Measurements from ENCODE around the gene STAT5A. TPM values are rescaled to one million over a fixed set of nuclear protein-coding genes. Genes with fewer than 3 reads are reported as not detected.
A peak's percentile ranks its signal among the peaks of the same experiment; 100 is the strongest.
"Not testable (repeated sequence)": the region's sequence is repeated elsewhere in the genome, so short reads cannot be mapped to it uniquely, and the experiment has no call there.

The STAT5A gene
- 1 to 10 TPM; 5.7 to 6.8 (median 6.4) TPM for polyA plus RNA-seq (ENCODE audit: insufficient read length in 4 of 4)

DNA sequence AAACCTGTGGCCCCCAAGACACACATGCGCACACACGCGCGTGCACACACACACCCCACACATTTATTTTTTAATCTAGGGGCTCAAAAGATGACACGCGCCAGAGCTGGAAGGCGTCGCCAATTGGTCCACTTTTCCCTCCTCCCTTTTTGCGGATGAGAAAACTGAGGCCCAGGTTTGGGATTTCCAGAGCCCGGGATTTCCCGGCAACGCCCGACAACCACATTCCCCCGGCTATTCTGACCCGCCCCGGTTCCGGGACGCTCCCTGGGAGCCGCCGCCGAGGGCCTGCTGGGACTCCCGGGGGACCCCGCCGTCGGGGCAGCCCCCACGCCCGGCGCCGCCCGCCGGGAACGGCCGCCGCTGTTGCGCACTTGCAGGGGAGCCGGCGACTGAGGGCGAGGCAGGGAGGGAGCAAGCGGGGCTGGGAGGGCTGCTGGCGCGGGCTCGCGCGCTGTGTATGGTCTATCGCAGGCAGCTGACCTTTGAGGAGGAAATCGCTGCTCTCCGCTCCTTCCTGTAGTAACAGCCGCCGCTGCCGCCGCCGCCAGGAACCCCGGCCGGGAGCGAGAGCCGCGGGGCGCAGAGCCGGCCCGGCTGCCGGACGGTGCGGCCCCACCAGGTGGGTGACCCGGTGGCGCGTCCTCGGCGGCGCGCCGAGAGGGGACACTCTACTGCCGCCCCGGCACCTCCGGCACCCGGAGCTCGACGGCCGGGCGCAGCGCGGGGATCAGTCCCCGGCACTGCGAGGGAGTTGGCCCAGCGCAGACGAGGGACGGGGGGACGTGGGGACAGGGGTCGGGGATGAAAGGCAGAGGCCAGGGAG lies at the start of gene STAT5A:
Gene STAT5A, plus strand, starts transcription at position 522 of the 826 bp plus-strand sequence. CDS start 914 bp downstream, outside the sequence.
- peak in 1 of 4 donors; percentile 50 for DNase-seq (ENCODE audit: low read depth in 4 of 4, low spot score in 3 of 4)

DNA sequence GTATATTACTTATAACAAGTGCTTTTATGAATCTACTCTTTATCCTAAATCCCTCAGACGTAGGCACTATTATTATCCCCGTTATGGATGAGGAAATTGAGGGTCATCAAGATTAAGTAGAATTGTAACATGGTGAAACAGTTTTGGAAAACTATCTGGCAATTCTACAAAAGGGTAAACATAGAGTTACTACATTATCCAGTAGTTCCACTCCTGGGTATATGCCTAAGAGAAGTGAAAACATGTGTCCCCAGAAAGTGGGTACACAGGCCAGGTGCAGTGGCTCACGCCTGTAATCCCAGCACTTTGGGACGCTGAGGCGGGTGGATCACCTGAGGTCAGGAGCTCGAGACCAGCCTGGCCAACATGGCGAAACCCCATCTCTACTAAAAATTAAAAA lies 48.7 kb upstream of the STAT5A start:
- DNase-seq (ENCODE audit: low read depth in 4 of 4, low spot score in 3 of 4) = not testable (repeated sequence)

DNA sequence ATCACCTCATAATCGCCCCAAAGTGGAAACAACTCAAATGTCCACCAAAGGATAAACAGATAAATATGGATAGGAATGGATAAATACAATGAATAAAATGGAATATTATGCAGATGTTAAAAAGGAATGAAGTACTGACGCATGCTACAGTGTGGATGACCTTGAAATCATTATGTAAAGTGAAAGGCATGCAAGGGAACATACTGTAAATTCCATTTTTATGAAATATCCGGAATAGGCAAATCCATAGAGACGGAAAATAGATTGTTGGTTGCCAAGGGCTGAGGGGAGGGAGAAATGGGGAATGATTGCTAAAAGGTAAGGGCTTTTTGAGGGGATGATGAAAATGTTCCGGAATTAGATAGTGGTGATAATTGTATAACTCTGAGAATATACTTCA lies 48.1 kb upstream of the STAT5A start:
- no peak for DNase-seq (ENCODE audit: low read depth in 4 of 4, low spot score in 3 of 4)

DNA sequence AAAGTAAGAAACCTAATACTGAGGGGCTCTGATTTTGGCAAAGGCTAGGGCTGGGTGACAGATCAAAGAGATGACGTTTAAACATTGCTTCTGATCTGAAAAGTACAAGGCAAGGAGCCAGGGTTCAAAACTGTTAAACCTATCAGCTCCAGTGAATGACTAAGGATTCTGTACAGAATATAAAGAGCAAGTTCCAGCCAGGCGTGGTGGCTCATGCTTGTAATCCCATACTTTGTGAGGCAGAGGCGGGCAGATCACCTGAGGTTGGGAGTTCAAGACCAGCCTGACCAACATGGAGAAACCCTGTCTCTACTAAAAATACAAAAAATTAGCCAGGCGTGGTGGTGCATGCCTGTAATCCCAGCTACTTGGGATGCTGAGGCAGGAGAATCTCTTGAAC lies 47.4 kb upstream of the STAT5A start:
- not testable (repeated sequence) for DNase-seq (ENCODE audit: low read depth in 4 of 4, low spot score in 3 of 4)

DNA sequence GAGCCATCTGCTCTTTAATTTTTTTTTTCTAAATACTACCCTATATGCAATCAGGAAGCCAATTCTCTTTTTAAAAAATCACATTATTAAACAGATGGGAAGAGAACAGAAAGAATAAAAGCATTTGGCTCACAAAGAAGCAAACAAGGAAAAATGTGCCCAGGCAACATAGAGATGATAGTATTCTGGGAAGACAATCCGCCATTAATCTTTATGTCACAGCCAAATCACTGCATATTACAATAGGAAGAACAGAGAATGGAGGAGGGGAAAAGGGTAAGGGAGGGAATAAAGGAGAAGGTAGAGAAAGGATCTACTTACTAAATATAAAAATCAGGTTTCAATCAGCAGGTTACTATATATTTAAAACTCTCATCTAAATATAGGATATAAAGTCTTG lies 46.4 kb upstream of the STAT5A start:
- no peak for DNase-seq (ENCODE audit: low read depth in 4 of 4, low spot score in 3 of 4)

DNA sequence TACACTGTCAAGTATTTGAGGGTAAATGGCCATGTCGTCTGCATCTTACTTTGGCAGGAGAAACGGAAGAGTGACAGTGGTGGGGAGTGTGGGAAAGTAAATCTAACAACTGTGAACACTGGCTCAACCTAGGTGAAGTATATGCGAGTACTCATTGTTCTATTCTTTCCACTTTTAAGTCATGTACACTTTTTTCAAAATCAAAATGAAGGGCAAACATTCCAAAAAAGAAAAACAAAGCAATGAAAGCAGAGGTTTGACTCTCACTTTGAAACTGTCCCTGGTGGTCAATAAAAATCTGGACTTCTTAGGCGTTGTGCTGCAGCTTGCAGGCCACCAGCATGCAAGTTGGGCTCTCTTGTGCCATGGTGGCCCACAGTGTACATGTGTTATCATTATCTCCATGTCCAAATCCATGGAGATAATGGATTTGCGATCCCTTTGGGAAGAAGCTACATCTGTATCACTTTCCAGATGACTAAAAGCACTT lies 44.8 kb upstream of the STAT5A start:
- DNase-seq (ENCODE audit: low read depth in 4 of 4, low spot score in 3 of 4) = no peak

DNA sequence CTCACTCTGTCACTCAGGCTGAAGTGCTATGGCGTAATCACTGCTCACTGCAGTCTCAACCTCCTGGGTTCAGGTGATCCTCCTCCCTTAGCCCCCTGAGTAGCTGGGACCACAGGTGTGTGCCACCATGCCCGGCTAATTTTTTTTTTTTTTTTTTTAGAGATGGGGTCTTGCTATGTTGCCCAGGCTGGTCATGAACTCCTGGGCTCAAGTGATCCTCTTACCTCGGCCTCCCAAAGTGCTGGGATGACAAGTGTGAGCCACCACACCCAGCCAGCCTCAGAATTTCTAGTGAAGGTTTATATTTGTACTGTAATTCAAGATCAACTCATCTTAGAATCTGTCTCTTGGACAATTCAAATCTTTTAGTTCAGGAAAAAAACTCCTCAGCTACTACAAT lies 44.2 kb upstream of the STAT5A start:
- DNase-seq (ENCODE audit: low read depth in 4 of 4, low spot score in 3 of 4) = not testable (repeated sequence)

DNA sequence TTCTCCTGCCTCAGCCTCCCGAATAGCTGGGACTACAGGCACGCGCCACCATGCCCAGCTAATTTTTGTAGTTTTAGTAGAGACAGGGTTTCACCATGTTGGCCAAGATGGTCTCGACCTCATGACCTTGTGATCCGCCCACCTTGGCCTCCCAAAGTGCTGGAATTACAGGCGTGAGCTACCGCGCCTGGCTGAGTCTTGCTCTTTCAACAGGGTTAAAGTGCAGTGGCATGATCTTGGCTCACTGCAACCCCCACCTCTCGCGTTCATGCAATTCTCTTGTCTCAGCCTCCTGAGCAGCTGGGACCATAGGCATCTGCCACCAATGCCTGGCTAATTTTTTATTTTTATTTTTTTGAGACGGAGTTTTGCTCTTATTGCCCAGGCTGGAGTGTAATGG lies 43.1 kb upstream of the STAT5A start:
- DNase-seq (ENCODE audit: low read depth in 4 of 4, low spot score in 3 of 4) = not testable (repeated sequence)

DNA sequence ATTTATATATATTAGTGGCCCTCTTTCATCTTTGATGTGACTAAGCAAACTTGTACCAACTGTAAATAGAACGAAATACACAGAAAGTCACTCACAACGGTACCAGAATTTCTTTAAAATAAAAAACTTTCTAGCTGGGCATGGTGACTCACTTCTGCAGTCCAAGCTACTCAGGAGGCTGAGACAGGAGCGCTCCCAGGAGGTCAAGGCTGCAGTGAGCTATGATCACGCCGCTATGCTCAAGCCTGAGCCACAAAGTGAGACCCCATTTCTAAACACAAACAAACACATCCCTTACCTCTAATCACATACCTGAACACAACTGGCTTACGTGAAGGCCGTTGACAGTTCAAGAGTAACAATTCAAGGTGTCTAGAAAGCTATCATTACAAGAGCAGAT lies 41.8 kb upstream of the STAT5A start:
- no peak for DNase-seq (ENCODE audit: low read depth in 4 of 4, low spot score in 3 of 4)

DNA sequence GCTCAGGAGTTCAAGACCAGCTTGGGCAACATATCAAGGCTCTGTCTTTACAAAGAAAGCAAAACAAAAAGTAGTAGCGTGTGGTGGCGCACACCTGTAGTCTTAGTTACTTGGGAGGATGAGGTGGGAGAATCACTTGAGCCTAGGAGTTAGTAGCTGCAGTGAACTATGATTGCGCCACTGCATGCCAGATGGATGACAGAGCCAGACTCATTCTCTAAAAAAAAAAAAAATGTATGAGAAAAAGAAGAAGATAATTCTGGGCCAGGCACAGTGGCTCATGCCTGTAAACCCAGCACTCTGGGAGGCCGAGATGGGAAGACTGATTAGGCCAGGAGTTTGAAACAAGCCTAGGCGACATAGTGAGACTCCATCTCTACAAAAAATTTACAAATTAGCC lies 40.6 kb upstream of the STAT5A start:
- no peak for DNase-seq (ENCODE audit: low read depth in 4 of 4, low spot score in 3 of 4)

DNA sequence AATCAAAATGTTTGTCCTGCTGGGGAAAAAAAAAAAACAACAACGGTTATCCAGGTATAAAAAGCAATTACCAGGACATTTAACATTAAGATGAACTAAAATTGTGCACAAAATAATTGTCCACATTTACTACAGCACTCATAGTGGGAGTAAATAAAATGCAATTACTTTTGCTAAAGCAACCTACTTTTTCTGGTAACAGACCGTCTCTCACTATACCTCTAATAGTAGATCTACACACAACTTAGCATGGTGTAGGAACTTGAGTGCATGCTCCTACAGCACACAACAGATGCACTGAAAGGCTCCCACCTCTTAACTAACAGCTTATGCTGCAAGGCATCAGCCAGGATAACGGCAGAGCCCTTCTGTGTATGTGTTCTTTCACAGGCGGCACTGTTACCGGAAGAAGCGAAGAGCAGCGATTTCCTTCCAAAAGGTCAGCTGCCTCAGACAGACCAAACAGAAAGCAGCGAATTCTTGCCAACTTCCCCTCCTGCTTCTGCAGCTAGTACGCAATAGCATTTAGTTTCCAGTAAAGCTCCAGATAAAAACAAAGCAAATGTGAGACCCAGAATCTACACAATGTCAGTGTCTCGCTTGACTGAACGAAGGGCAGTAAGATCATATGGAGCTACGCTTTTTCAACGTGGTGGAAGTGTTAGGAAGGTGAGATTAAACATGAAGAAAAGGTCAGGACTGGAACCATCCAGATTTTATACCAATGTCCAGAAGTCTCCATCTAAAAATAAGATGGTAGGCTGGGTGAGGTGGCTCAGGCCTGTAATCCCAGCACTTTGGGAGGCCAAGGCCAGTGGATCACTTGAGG lies 39.7 kb upstream of the STAT5A start:
- peak in 3 of 4 donors; percentile 15 to 54 (median 44) for DNase-seq (ENCODE audit: low read depth in 4 of 4, low spot score in 3 of 4)

DNA sequence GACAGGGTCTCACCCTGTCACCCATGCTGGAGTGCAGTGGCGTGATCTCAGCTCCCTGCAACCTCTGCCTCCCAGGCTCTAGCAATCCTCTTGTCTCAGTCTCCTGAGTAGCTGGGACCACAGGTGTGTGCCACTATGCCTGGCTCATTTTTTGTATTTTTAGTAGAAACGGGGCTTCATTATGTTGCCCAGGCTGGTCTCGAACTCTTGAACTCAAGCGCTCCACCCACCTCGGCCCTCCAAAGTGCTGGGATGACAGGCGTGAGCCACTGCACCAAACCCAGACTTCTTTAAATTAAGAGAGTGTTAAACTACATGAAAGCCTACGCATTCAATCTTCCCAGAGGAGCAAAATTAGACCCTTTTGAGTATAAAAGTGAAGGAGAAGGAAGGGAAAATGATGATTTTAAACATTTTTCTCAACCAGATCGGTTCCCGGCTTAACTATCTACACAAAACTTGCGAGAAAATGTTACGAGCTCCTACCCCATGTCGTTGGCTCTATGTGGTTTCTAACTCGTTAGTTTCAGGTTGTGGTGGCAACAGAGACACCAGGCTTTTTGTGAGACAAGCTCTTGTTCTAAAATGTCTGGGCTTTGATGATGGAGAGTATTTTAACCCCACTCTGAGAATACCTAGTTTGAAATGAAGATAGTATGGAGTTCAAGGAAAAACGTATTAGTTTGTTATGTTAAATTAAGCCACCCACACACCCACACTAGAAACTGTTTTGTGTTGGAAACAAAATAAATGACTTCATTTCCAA lies 38.4 kb upstream of the STAT5A start:
- no peak for DNase-seq (ENCODE audit: low read depth in 4 of 4, low spot score in 3 of 4)

DNA sequence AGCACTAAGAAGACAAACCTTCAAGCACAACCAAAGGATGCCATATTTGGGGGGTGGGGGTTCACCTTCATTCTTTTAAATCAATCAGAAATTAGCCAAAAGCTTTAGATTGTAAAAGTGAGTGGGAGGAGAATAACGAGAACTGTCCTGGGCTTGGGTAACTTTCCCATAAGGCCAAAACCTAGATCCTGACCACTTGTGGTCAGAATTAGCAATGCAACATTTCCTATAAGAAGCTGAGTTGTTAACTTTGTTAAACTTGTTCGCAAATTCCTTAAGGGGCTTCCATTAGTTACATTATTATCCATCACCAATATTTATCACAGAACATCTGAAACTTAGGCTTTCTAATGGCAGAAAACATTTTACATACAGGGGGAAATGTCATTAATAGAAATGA lies 37.2 kb upstream of the STAT5A start:
- no peak for DNase-seq (ENCODE audit: low read depth in 4 of 4, low spot score in 3 of 4)

DNA sequence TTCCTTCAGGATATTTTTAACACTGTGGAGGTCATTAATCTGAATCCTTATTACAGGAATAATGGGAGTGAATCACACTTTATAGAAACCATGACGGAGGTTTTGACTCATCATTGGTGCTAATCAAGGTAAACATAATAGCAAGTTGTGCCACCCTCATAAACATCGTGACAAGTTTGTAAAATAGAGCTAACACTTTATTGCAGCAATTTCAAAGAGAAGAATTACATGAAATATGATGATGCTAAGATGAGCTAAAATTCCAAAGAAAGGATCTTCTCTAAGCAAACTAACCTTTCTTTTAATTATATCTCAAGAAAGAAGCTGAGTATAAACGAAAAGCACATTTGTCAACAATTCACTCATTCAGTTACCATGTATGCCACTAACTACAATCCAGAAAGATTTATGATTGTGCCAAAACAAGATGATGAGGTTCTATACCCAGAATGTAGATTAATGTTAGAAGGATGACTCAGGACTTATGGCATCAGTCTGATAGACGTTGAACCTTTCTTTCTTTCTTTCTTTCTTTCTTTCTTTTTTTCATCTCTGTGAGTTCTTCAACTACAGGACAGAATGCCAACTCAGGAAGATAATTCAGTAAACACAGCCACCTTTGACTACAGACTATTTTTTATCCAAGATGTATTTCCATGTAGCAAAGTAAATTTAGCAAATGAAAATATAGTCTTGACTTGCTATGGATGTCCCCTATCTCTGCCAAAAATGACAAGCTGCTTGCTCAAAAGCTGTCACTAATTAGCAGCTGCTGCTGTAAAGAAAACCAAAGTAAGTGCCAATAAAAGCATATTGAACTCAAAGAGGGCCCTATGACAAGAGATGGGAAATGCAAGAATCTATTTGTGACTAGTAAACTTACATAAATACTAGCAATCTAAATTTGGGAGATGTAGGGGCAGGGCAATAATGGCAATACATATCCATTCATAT lies 35.4 kb upstream of the STAT5A start:
- DNase-seq (ENCODE audit: low read depth in 4 of 4, low spot score in 3 of 4) = no peak

DNA sequence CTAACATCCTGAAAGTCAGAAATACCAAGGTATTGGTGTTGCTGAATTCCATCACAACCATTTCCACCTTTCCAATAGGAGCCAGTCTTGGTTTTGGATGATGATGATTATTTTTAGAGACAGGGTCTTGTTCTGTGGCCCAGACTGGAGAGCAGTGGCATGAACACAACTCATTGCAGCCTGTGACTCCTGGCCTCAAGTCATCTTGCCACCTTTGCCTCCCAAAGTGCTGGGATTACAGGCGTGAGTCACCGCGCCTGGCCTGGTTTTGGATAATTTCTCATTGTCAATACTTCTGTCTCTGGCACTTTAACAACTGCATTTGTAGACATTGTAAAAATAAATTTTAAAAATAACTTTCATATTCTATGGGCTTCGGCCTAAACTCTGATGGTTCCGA lies 34.7 kb upstream of the STAT5A start:
- DNase-seq (ENCODE audit: low read depth in 4 of 4, low spot score in 3 of 4) = no peak

DNA sequence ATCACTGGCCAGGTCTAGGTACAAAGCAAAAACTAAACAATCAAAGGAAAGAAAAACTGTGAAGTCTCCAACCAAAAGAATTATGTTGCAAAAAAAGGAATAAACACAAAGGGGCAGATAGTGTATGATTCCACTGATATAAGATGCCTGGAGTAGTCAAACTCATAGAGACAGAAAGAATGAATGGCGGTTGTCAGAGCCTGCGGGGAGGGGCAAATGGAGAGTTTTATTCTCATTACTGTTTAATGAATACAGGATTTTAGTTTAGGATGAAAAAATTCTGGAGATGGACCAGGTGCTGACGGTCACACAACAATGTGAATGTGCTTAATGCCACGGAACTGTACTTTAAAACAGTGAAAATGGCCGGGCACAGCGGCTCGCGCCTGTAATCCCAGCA lies 32.9 kb upstream of the STAT5A start:
- no peak for DNase-seq (ENCODE audit: low read depth in 4 of 4, low spot score in 3 of 4)

DNA sequence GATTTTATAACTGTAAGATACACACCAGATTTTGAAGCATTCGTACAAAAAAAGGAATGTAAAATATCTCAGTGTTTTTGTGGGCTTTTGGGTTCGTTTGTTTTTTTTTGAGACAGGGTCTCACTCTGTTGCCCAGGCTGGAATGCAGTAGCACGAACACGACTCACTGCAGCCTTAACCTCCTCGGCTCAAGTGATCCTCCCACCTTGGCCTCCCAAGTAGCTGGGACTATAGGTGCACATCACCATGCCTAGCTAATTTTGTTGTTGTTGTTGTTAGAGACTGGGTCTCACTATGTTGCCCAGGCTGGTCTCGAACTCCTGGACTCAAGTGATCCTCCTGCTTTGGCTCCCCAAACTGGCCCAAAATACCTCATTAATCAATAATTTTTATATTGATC lies 28.0 kb upstream of the STAT5A start:
- no peak for DNase-seq (ENCODE audit: low read depth in 4 of 4, low spot score in 3 of 4)

DNA sequence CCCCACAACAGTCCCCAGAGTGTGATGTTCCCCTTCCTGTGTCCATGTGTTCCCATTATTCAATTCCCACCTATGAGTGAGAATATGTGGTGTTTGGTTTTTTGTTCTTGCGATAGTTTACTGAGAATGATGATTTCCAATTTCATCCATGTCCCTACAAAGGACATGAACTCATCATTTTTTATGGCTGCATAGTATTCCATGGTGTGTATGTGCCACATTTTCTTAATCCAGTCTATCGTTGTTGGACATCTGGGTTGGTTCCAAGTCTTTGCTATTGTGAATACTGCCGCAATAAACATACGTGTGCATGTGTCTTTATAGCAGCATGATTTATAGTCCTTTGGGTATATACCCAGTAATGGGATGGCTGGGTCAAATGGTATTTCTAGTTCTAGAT lies 23.9 kb upstream of the STAT5A start:
- DNase-seq (ENCODE audit: low read depth in 4 of 4, low spot score in 3 of 4) = not testable (repeated sequence)

DNA sequence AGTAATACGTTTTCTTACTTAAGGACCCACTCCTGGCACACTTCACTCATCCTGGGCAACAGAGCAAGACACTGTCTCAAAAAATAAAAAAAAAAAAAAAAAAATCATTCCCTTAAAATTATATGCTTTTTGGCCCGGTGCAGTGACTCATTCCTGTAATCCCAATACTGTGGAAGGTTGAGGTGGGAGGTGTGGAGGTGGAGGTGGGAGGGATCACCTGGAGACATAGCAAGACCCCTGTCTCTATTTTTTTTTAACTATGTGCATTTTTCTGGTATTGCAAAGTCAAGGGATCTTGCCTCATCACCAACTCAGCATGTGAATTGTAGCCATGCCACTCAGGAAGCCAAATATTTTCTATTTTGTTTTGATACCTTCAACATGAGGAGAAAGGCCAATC lies 21.8 kb upstream of the STAT5A start:
- no peak for DNase-seq (ENCODE audit: low read depth in 4 of 4, low spot score in 3 of 4)
